HG03039 (cell line): ENCODE data around the gene GPAT3.
"Not testable (repeated sequence)": the region's sequence is repeated elsewhere in the genome, so short reads cannot be mapped to it uniquely, and the experiment has no call there.

Experiments
- ATAC-seq: cut with Tn5 transposase; IDR thresholded peaks from one replicate; pipeline ENCODE4 v1.9.1; 2021; ENCODE audit warnings: mild to moderate bottlenecking, moderate library complexity; ENCODE audit not compliant: unreplicated experiment

Gene GPAT3

GRCh38 chr4:83535520-83536361 is at the start of gene GPAT3:
Gene GPAT3, plus strand, starts transcription at chr4:83536108. Its CDS starts 515 bp downstream, at chr4:83536623.
- ATAC-seq = peak; percentile 79

- no peak for ATAC-seq
These were observed 49.3 kb upstream of the GPAT3 start for GRCh38 chr4:83486457-83487129.

- ATAC-seq = no peak
These were observed 46.1 kb upstream of the GPAT3 start for GRCh38 chr4:83489711-83490326.

- ATAC-seq = peak; percentile 65
These were observed 44.9 kb upstream of the GPAT3 start for GRCh38 chr4:83490876-83491450.

- not testable (repeated sequence) for ATAC-seq
These were observed 39.6 kb upstream of the GPAT3 start for GRCh38 chr4:83496085-83496917.

- ATAC-seq = no peak
These were observed 37.7 kb upstream of the GPAT3 start for GRCh38 chr4:83498187-83498586.

- ATAC-seq = not testable (repeated sequence)
These were observed 34.2 kb upstream of the GPAT3 start for GRCh38 chr4:83501671-83502070.

GRCh38 chr4:83503974-83504373 is 31.9 kb upstream of the GPAT3 start:
- ATAC-seq = no peak

GRCh38 chr4:83504503-83504902 is 31.4 kb upstream of the GPAT3 start:
- no peak for ATAC-seq

GRCh38 chr4:83504996-83505395 is 30.9 kb upstream of the GPAT3 start:
- ATAC-seq = no peak

- not testable (repeated sequence) for ATAC-seq
These were observed 26.7 kb upstream of the GPAT3 start for GRCh38 chr4:83509156-83509585.

GRCh38 chr4:83510442-83510841 is 25.5 kb upstream of the GPAT3 start:
- no peak for ATAC-seq

- no peak for ATAC-seq
These were observed 19.7 kb upstream of the GPAT3 start for GRCh38 chr4:83516042-83516772.

- ATAC-seq = no peak
These were observed 13.7 kb upstream of the GPAT3 start for GRCh38 chr4:83522239-83522638.

- no peak for ATAC-seq
These were observed 8.2 kb upstream of the GPAT3 start for GRCh38 chr4:83527671-83528070.

GRCh38 chr4:83536362-83537272 is 709 bp downstream of the GPAT3 start:
- ATAC-seq = no peak

GRCh38 chr4:83542225-83542624 is 6.3 kb downstream of the GPAT3 start:
- no peak for ATAC-seq

GRCh38 chr4:83546786-83547185 is 10.9 kb downstream of the GPAT3 start:
- no peak for ATAC-seq
